Measurements from ENCODE around the gene PRELID1.

Gene PRELID1

GRCh38 chr5:177294632-177295031 is 9.0 kb upstream of the PRELID1 start:
- TF ChIP-seq LEF1 (IDR thresholded peaks at IDR 0.05; ENCODE audit: borderline replicate concordance) (no peak), ARNT (IDR thresholded peaks at IDR 0.05) (no peak), ZNF384 (IDR thresholded peaks at IDR 0.05) (no peak), CTBP1 (IDR thresholded peaks at IDR 0.05; ENCODE audit: borderline replicate concordance) (no peak)
- DNase-seq (ENCODE audit: extremely low spot score): no peak
- ChIA-PET CTCF (no interaction called here), POLR2A (no interaction called here)

GRCh38 chr5:177295924-177296323 is 7.7 kb upstream of the PRELID1 start:
- ChIA-PET POLR2A (no interaction called here), CTCF (interaction anchor here (0.8 kb wide), 1 partner anchor 14 kb away, joined by 4 read pairs; no protein-coding TSS in a partner anchor)
- no peak for TF ChIP-seq CTBP1 (IDR thresholded peaks at IDR 0.05; ENCODE audit: borderline replicate concordance)
- TF ChIP-seq ARNT (IDR thresholded peaks at IDR 0.05): no peak
- TF ChIP-seq TARDBP (IDR thresholded peaks at IDR 0.05): no peak
- TF ChIP-seq FOXM1 (IDR thresholded peaks at IDR 0.05; ENCODE audit: borderline replicate concordance): no peak
- no peak for TF ChIP-seq L3MBTL2 (conservative IDR thresholded peaks at IDR 0.05)
- no peak for TF ChIP-seq SP1 (IDR thresholded peaks at IDR 0.05)
- no peak for TF ChIP-seq FOXA1 (IDR thresholded peaks at IDR 0.05)
- no peak for TF ChIP-seq SUZ12 (IDR thresholded peaks at IDR 0.05)
- no peak for TF ChIP-seq PKNOX1 (IDR thresholded peaks at IDR 0.05)
- TF ChIP-seq FOXK2 (IDR thresholded peaks at IDR 0.05): no peak
- TF ChIP-seq NFRKB (IDR thresholded peaks at IDR 0.05): no peak
- no peak for TF ChIP-seq BHLHE40 (IDR thresholded peaks at IDR 0.05; ENCODE audit: borderline replicate concordance)
- no peak for TF ChIP-seq ELF4 (IDR thresholded peaks at IDR 0.05)
- no peak for TF ChIP-seq HDGF (IDR thresholded peaks at IDR 0.05; ENCODE audit: borderline replicate concordance)
- TF ChIP-seq LEF1 (IDR thresholded peaks at IDR 0.05; ENCODE audit: borderline replicate concordance): no peak
- TF ChIP-seq ZNF384 (IDR thresholded peaks at IDR 0.05): no peak
- no peak for DNase-seq (ENCODE audit: extremely low spot score)

DNA sequence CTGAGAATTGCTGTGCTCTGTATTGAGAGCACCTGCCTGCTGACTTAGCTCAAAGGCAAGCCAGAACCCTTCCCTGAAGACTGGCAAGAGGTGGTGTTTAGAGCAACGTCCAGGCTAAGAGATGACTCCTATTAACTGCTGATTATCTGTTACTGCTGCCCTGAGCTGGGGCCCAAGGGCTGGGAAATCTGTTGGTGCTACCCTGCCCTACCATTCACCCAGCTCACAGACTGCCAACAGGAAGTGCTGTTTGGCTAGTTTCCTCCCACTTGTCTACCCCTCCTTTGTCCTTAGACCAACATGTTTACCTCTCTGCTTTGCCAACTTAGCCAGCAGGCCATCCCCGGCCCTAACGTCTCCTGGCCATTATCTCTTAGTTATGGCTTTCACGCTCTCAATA is 7.0 kb upstream of the PRELID1 start:
- ChIA-PET POLR2A (no interaction called here), CTCF (interaction anchor here (0.8 kb wide), 1 partner anchor 13 kb away, joined by 4 read pairs; no protein-coding TSS in a partner anchor)
- TF ChIP-seq ELF4 (IDR thresholded peaks at IDR 0.05) (no peak), HDGF (IDR thresholded peaks at IDR 0.05; ENCODE audit: borderline replicate concordance) (no peak), FOXA1 (IDR thresholded peaks at IDR 0.05) (no peak), SP1 (IDR thresholded peaks at IDR 0.05) (no peak), FOXK2 (IDR thresholded peaks at IDR 0.05) (no peak), SUZ12 (IDR thresholded peaks at IDR 0.05) (no peak), ZNF384 (IDR thresholded peaks at IDR 0.05) (no peak), L3MBTL2 (conservative IDR thresholded peaks at IDR 0.05) (no peak), CTBP1 (IDR thresholded peaks at IDR 0.05; ENCODE audit: borderline replicate concordance) (no peak), LEF1 (IDR thresholded peaks at IDR 0.05; ENCODE audit: borderline replicate concordance) (no peak), TARDBP (IDR thresholded peaks at IDR 0.05) (no peak), ARNT (IDR thresholded peaks at IDR 0.05) (no peak), FOXM1 (IDR thresholded peaks at IDR 0.05; ENCODE audit: borderline replicate concordance) (no peak)
- DNase-seq (ENCODE audit: extremely low spot score): no peak

GRCh38 chr5:177297922-177298321 is 5.7 kb upstream of the PRELID1 start:
- POLR2A ChIA-PET: interaction anchor here (1.1 kb wide), 1 partner anchor 11 kb away, joined by 4 read pairs; no protein-coding TSS in a partner anchor
- no peak for TF ChIP-seq NFRKB (IDR thresholded peaks at IDR 0.05)
- TF ChIP-seq BHLHE40 (IDR thresholded peaks at IDR 0.05; ENCODE audit: borderline replicate concordance): no peak
- no peak for TF ChIP-seq L3MBTL2 (conservative IDR thresholded peaks at IDR 0.05)
- TF ChIP-seq ARNT (IDR thresholded peaks at IDR 0.05): no peak
- no peak for TF ChIP-seq ZNF384 (IDR thresholded peaks at IDR 0.05)
- TF ChIP-seq FOXK2 (IDR thresholded peaks at IDR 0.05): no peak
- no peak for TF ChIP-seq LEF1 (IDR thresholded peaks at IDR 0.05; ENCODE audit: borderline replicate concordance)
- no peak for TF ChIP-seq PKNOX1 (IDR thresholded peaks at IDR 0.05)
- no peak for TF ChIP-seq TARDBP (IDR thresholded peaks at IDR 0.05)
- CTCF ChIA-PET: interaction anchor here (5.4 kb wide), 1 partner anchor 12 kb away, joined by 35 read pairs; no protein-coding TSS in a partner anchor
- no peak for DNase-seq (ENCODE audit: extremely low spot score)

- ChIA-PET POLR2A (interaction anchor here (1.4 kb wide), 1 partner anchor 13 kb away, joined by 5 read pairs; no protein-coding TSS in a partner anchor), CTCF (interaction anchor here (0.8 to 5.4 kb wide), 2 partner anchors 10 to 19 kb away, joined by 4 to 35 read pairs; no protein-coding TSS in a partner anchor)
- no peak for DNase-seq (ENCODE audit: extremely low spot score)
- TF ChIP-seq ZNF384 (IDR thresholded peaks at IDR 0.05): no peak
- TF ChIP-seq FOXK2 (IDR thresholded peaks at IDR 0.05): no peak
- no peak for TF ChIP-seq BHLHE40 (IDR thresholded peaks at IDR 0.05; ENCODE audit: borderline replicate concordance)
- TF ChIP-seq FOXM1 (IDR thresholded peaks at IDR 0.05; ENCODE audit: borderline replicate concordance): no peak
- TF ChIP-seq TARDBP (IDR thresholded peaks at IDR 0.05): no peak
- no peak for TF ChIP-seq NFRKB (IDR thresholded peaks at IDR 0.05)
- TF ChIP-seq PKNOX1 (IDR thresholded peaks at IDR 0.05): no peak
- no peak for TF ChIP-seq SP1 (IDR thresholded peaks at IDR 0.05)
- no peak for TF ChIP-seq SUZ12 (IDR thresholded peaks at IDR 0.05)
Measured at GRCh38 chr5:177299697-177300096, 3.9 kb upstream of the PRELID1 start.

DNA sequence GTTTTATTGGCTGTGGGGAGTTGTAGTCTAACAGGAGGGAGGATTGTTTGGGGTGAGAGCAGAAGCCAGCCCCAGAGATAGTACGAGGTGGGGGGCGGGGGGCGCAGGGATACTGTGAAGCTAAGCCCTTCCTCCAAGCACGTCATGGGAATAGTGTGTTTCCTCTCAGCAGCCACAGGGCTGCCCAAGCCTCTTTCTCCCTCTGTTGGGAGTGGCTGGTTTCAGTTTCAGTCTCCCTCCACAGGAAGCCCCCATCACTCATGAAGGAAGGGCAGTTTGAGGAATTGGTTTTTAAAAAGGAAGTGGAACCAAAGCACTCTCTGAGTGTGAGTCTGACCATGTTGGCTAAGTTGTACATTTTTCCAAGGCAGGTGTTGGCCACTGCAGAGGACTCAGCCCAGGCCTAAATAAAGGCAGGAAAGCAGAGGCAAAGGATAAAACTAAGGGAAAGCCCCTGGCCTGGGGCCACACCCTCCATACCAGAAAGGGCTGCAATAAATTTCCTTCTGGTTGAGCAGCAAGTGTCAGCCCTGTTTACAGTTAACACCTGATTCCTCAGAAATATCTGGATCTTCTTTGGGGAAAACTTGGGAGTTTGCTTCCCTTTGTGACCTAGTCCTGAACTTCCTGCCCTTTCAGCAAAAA is 3.2 kb upstream of the PRELID1 start:
- POLR2A ChIA-PET: no interaction called here
- peak; percentile 86 for TF ChIP-seq PKNOX1 (IDR thresholded peaks at IDR 0.05)
- TF ChIP-seq NFRKB (IDR thresholded peaks at IDR 0.05): no peak
- no peak for TF ChIP-seq L3MBTL2 (conservative IDR thresholded peaks at IDR 0.05)
- no peak for TF ChIP-seq FOXA1 (IDR thresholded peaks at IDR 0.05)
- TF ChIP-seq LEF1 (IDR thresholded peaks at IDR 0.05; ENCODE audit: borderline replicate concordance): no peak
- no peak for TF ChIP-seq HDGF (IDR thresholded peaks at IDR 0.05; ENCODE audit: borderline replicate concordance)
- TF ChIP-seq FOXK2 (IDR thresholded peaks at IDR 0.05): no peak
- CTCF ChIA-PET: interaction anchor here (5.4 kb wide), 1 partner anchor 10 kb away, joined by 35 read pairs; no protein-coding TSS in a partner anchor
- DNase-seq (ENCODE audit: extremely low spot score): peak; percentile 71
